A549 treated with CpdA at 1 μM for 4 hours (cell line): Measurements from ENCODE around the gene MCOLN1. TPM values are rescaled to one million over a fixed set of nuclear protein-coding genes. Genes with fewer than 3 reads are reported as not detected.

Experiments
- total RNA-seq: library from RNA; stranded (reverse); fragments of 200-300 nt; extraction: Qiagen RNA extraction; gene quantifications from 5 replicates; pipeline ENCODE4 v1.2.3, GENCODE V29; 2022; ENCODE audit warnings: low read depth

The MCOLN1 gene
- 8.1 to 13.6 TPM (median 11.5 TPM) in 5 replicates for total RNA-seq

DNA sequence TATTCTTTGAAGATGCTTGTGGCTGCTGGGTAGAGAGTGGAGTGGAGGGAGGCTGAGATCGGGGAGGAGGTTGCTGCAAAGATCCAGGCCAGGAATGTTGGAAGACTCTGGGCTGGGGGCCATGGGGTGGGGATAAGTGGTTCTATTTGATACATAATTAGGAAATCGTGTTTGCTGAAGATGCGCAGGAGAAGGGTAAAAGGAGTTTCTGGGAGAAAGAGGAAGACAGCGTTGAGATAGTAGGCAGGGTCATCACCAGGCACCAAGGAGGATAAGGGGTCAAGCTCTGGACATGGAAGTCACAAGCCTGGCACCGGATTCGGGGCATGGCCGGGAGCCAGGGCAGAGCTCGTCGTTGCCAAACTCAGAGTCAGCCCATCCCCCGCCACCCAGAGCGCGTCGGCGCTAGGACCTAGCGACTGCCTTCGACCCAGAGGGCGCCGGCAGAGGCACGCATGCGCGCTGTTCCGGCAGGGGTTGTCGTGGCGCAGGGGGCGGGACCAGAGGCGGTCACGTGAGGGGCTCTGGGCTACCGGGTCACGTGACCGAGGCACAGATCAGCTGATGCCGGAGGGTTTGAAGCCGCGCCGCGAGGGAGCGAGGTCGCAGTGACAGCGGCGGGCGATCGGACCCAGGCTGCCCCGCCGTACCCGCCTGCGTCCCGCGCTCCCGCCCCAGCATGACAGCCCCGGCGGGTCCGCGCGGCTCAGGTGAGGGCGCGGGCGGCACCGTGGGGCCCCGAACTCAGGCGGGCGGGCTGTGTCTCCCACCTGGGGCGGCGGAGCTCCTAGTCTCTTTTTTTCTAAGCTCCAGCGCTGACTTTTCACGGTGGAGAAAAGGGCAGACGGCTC, at the start of gene MCOLN1:
Gene MCOLN1 (plus strand): TSS at position 553 of the 851 bp plus-strand sequence. CDS start 127 bp downstream, at position 680.

GRCh38 chr19:7488736-7489353, 33.6 kb upstream of the MCOLN1 start, which contains the start of gene PEX11G:
TSS of gene PEX11G (minus strand) at chr19:7489035. CDS start at chr19:7489010, 25 bp downstream.

DNA sequence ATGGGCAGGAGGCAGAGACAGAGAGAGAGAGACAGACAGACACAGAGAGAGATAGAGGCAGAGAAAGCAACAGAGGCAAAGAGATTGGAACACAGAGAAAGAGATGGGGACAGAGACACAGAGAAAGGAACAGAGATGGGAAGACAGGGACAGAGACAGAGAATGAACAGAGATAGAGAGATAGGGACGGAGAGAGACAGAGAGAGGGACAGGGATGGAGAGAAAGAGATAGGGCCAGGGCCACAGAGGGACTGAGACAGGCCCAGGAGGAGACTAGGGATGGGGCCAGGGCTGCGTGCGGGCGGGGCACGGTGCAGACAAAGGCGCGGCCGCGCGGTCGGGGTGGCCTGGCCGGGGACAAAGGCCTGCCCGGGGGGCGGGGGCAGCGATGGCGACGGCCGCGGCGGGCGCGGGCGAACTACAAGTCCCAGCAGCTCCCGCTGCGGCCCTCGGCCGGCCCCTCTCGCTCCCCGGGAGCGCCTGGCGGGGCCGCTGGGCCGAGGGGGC, 6.7 kb upstream of the MCOLN1 start, which contains the start of gene ZNF358:
Gene ZNF358 (plus strand): TSS at position 459 of the 507 bp plus-strand sequence. CDS start 3,140 bp downstream, outside the sequence.

GRCh38 chr19:7535047-7535997, 12.9 kb downstream of the MCOLN1 start, which contains the start of gene PNPLA6:
TSS of gene PNPLA6 (plus strand) at chr19:7535717. CDS start at chr19:7535789, 72 bp downstream.

Other genes starting within 250 kb of the MCOLN1 start
- 1.9 to 2.8 TPM (median 2.2 TPM) in 5 replicates for gene INSR, start 228.2 kb upstream of the MCOLN1 start, total RNA-seq
- gene ARHGEF18, start 173.7 kb upstream of the MCOLN1 start, total RNA-seq: 39.0 to 55.5 TPM (median 48.0 TPM) in 5 replicates
- gene PEX11G, start 33.6 kb upstream of the MCOLN1 start, total RNA-seq: 1.6 to 2.6 TPM (median 2.1 TPM) in 5 replicates
- 15.9 to 19.3 TPM (median 18.7 TPM) in 5 replicates for gene ZNF358, start 6.5 kb upstream of the MCOLN1 start, total RNA-seq
- gene PNPLA6, start 13.1 kb downstream of the MCOLN1 start, total RNA-seq: 31.4 to 40.3 TPM (median 32.2 TPM) in 5 replicates
- gene CAMSAP3, start 73.2 kb downstream of the MCOLN1 start, total RNA-seq: 2.9 to 4.9 TPM (median 4.6 TPM) in 5 replicates
- gene XAB2, start 106.9 kb downstream of the MCOLN1 start, total RNA-seq: 22.6 to 28.9 TPM (median 26.4 TPM) in 5 replicates
- 52.5 to 80.8 TPM (median 53.6 TPM) in 5 replicates for gene PET100, start 107.2 kb downstream of the MCOLN1 start, total RNA-seq
- gene PCP2, start 111.1 kb downstream of the MCOLN1 start, total RNA-seq: 0.22 TPM in 1 of 5 replicates, not detected in the others
- 34.8 to 45.3 TPM (median 40.5 TPM) in 5 replicates for gene STXBP2, start 114.5 kb downstream of the MCOLN1 start, total RNA-seq
- gene RETN, start 146.4 kb downstream of the MCOLN1 start, total RNA-seq: not detected in 5 replicates
- not detected in 5 replicates for gene MCEMP1, start 154.5 kb downstream of the MCOLN1 start, total RNA-seq
- 35.7 to 103 TPM (median 92.3 TPM) in 5 replicates for gene TRAPPC5, start 158.2 kb downstream of the MCOLN1 start, total RNA-seq
- gene FCER2, start 179.5 kb downstream of the MCOLN1 start, total RNA-seq: not detected in 5 replicates
- not detected in 5 replicates for gene CLEC4G, start 209.5 kb downstream of the MCOLN1 start, total RNA-seq
- gene CD209, start 224.9 kb downstream of the MCOLN1 start, total RNA-seq: not detected in 5 replicates
- 0.03 TPM in 1 of 5 replicates, not detected in the others for gene CLEC4M, start 240.6 kb downstream of the MCOLN1 start, total RNA-seq